Measurements from ENCODE around the gene TOB2. TPM values are rescaled to one million over a fixed set of nuclear protein-coding genes. Genes with fewer than 3 reads are reported as not detected.

TOB2 gene
- total RNA-seq, 4 donors from 2014 or later, result 50.8 to 67.3 (median 56.9) TPM

DNA sequence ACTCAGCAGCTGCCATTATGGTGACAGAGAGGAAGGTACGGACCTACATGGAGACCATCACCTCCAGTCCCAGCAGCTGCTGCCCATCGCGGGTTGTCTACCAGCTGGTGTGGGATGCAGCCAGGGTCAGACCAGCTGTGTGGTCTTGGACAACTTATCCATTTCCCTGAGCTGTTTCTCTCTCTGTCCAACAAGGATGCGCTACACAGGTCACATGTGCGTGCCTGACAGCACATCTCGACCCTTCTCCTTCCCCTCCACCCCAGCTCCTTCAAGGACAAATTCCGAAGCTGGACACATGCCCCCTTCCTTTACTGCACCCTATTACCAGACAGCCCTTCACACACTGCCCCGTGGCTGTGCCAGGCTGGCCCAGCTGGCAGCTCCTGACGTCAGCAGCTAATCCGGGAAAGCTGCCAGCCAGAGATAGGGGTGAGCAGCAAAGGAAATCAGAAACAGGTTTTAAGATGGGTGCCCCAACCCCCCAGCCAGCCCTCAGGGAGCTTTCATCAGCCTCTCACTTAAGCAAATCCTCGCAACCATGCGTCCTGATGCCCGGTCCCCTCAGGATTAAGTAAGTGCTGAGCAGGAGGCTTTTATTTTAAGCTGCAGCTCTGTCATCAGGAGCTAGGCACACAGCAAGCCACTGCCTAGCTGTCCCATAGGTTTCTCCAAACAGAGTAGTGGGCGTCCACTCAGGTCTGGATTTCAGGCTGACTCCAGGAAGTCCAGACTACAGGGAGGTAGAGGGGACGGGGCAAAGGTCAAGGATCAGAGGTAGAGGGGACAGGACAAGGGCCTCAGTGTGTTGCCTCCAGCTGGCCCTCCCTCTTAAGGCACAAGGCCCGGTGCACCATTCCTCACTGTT, 44.6 kb downstream of the TOB2 start:
- peak in 1 of 2 donors; percentile 61 for TF ChIP-seq EP300 (IDR thresholded peaks at IDR 0.05)
- TF ChIP-seq, protein P1, sequence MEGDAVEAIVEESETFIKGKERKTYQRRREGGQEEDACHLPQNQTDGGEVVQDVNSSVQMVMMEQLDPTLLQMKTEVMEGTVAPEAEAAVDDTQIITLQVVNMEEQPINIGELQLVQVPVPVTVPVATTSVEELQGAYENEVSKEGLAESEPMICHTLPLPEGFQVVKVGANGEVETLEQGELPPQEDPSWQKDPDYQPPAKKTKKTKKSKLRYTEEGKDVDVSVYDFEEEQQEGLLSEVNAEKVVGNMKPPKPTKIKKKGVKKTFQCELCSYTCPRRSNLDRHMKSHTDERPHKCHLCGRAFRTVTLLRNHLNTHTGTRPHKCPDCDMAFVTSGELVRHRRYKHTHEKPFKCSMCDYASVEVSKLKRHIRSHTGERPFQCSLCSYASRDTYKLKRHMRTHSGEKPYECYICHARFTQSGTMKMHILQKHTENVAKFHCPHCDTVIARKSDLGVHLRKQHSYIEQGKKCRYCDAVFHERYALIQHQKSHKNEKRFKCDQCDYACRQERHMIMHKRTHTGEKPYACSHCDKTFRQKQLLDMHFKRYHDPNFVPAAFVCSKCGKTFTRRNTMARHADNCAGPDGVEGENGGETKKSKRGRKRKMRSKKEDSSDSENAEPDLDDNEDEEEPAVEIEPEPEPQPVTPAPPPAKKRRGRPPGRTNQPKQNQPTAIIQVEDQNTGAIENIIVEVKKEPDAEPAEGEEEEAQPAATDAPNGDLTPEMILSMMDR (IDR thresholded peaks at IDR 0.05), result no peak
- no peaks in the 10 kb centered on the region for H3K9me3 ChIP-seq
- 30 to 36% methylated on average over 16 of the region's 16 CpGs for WGBS, 2 donors
- H3K4me3 ChIP-seq, result no peak overlapping the region
- peak in 1 of 2 donors; percentile 44 for DNase-seq (ENCODE audit: low spot score in 2 of 2)
- peaks cover 0 to 55% (median 22%) of the 10 kb centered on the region in 4 donors for H3K4me1 ChIP-seq
- peaks cover 0 to 31% (median 0%) of the 10 kb centered on the region in 3 donors for H3K36me3 ChIP-seq
- peak overlapping the region; percentile 43 to 87 (median 66) for H3K27ac ChIP-seq
- H3K27me3 ChIP-seq, result no peaks in the 10 kb centered on the region

- TF ChIP-seq EP300 (IDR thresholded peaks at IDR 0.05) (no peak), POLR2A (IDR thresholded peaks at IDR 0.05) (no peak)
- TF ChIP-seq, protein P1 (IDR thresholded peaks at IDR 0.05), result no peak
- DNase-seq (ENCODE audit: low spot score in 2 of 2), result no peak
- Histone ChIP-seq H3K4me1 (peaks cover 0 to 77% (median 37%) of the 10 kb centered on the region in 4 donors), H3K27me3 (no peaks in the 10 kb centered on the region), H3K27ac (peak overlapping the region in 3 of 4 donors; percentile 17 to 91 (median 71)), H3K36me3 (peaks cover 0 to 60% (median 14%) of the 10 kb centered on the region in 3 donors), H3K4me3 (no peak overlapping the region), H3K9me3 (no peaks in the 10 kb centered on the region)
- 43 to 44% methylated on average over 8 of the region's 8 CpGs for WGBS, 2 donors
Measured at GRCh38 chr22:41398921-41399320, 47.7 kb downstream of the TOB2 start.

DNA sequence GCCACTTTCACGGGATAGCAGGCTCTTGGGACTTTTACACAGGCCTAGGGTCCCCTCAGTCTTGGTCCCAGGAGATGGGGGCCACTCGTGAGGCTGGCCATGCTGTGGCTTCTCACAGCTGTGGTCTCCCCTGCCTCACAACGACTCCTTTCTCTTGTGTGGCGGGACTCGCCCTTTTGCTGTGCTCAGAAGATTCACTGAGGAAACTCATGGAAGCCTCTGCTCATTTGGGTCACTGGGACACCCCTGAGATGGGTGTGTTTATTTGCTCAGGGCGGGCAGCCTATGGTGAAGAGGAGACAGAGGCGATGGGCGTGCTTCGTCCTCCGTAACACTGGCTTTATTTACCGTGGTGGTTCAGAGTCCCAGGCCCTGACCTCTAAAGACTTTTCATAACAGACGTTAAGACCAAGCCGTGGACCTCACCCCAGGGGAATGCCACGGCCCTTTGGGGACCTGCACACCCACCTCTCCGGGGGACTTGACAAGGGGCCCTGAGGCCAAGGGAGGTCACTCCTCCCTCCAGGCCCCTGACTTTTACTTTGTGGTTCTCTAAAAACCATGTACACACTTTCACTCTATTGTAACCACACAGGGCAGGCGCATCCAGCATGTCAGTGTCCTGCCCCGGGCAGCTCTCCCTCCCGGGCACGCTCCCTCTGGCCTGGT, 49.3 kb downstream of the TOB2 start:
- Histone ChIP-seq H3K4me3 (no peak overlapping the region), H3K9me3 (no peaks in the 10 kb centered on the region), H3K27ac (peak overlapping the region; percentile 33 to 91 (median 66)), H3K36me3 (peaks cover 0 to 60% (median 14%) of the 10 kb centered on the region in 3 donors), H3K4me1 (peaks cover 0 to 77% (median 41%) of the 10 kb centered on the region in 4 donors), H3K27me3 (no peaks in the 10 kb centered on the region)
- 67 to 71% methylated on average over 19 of the region's 19 CpGs for WGBS, 2 donors
- TF ChIP-seq, protein P1 (IDR thresholded peaks at IDR 0.05), result no peak
- TF ChIP-seq POLR2A (IDR thresholded peaks at IDR 0.05), result no peak
- TF ChIP-seq EP300 (IDR thresholded peaks at IDR 0.05), result no peak
- DNase-seq (ENCODE audit: low spot score in 2 of 2), result no peak

DNA sequence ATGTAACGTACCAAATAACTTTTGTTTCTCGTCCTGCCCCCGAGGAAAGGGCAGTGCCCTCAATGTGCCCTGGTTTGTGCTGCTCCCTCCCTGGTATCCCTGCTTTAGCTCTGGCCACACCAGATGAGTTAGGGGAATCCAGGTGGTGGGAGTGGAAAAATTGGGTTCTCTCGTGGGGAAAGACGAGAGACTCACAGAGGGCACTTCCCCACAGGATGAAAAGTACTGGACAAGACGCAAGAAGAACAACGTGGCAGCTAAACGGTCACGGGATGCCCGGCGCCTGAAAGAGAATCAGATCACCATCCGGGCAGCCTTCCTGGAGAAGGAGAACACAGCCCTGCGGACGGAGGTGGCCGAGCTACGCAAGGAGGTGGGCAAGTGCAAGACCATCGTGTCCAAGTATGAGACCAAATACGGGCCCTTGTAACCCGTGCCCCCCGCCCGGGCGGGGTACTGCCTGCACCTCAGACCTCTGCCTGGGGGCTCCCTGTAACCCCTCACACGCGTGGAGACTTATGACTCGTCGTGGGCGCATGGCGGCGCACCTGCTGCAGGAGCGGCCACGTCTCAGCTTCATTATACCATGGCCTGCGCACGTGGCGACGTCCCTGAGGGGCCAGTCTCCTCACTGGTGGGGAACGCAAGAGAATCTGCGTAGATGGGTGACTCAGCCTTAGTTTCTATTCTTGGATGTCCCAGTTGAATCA, 50.9 kb downstream of the TOB2 start:
- TF ChIP-seq, protein P1 (IDR thresholded peaks at IDR 0.05), result no peak
- TF ChIP-seq EP300 (IDR thresholded peaks at IDR 0.05) (no peak), POLR2A (IDR thresholded peaks at IDR 0.05) (no peak)
- H3K27ac ChIP-seq, result peak overlapping the region; percentile 55 to 95 (median 88)
- DNase-seq (ENCODE audit: low spot score in 2 of 2), result no peak
- no peak overlapping the region for H3K4me3 ChIP-seq
- H3K9me3 ChIP-seq, result no peaks in the 10 kb centered on the region
- peaks cover 0 to 76% (median 38%) of the 10 kb centered on the region in 4 donors for H3K4me1 ChIP-seq
- 89 to 94% methylated on average over 37 of the region's 37 CpGs for WGBS, 2 donors
- peaks cover 2 to 72% (median 14%) of the 10 kb centered on the region in 3 donors for H3K36me3 ChIP-seq
- H3K27me3 ChIP-seq, result no peaks in the 10 kb centered on the region

All from tibial nerve (tissue), 4 donors.